Brain microvascular endothelial cell (primary cell): ENCODE data around the gene RASSF3.
A peak's percentile ranks its signal among the peaks of the same experiment; 100 is the strongest.

ENCODE experiments used
- DNase-seq: peaks from one replicate; pipeline ENCODE4 v3.0.0-alpha.2; 2020
- H3K27ac ChIP-seq: fragments of 250-450 bp; sonication (Bioruptor Pico); 2 replicates; pipeline ENCODE4 v1.5.1; 2020; ENCODE audit warnings: mild to moderate bottlenecking, moderate library complexity
- H3K27me3 ChIP-seq: fragments of 250-450 bp; sonication (Bioruptor Pico); replicated peaks from 2 replicates; pipeline ENCODE4 v1.5.1; 2020; ENCODE audit warnings: mild to moderate bottlenecking
- H3K36me3 ChIP-seq: fragments of 250-450 bp; sonication (Bioruptor Pico); replicated peaks from 2 replicates; pipeline ENCODE4 v1.5.1; 2020; ENCODE audit warnings: mild to moderate bottlenecking
- H3K4me3 ChIP-seq: 2 replicates; pipeline ENCODE4 v1.5.1; 2011; ENCODE audit warnings: low read depth, mild to moderate bottlenecking, control low read depth, low read length, moderate library complexity
- in situ Hi-C: cut with HindIII; loops from 2 replicates; pipeline ENCODE4 v1.10.0; 2017; ENCODE audit warnings: low sequenced_read_pairs, low pct_ligation_motif_present
- TF ChIP-seq, protein P1 (sequence below): IDR thresholded peaks from 2 replicates; pipeline ENCODE4 v1.5.1; 2011; ENCODE audit warnings: low read depth, mild to moderate bottlenecking, moderate library complexity, low read length, control low read depth, inconsistent platforms; ENCODE audit errors: missing control alignments

Gene RASSF3

DNA sequence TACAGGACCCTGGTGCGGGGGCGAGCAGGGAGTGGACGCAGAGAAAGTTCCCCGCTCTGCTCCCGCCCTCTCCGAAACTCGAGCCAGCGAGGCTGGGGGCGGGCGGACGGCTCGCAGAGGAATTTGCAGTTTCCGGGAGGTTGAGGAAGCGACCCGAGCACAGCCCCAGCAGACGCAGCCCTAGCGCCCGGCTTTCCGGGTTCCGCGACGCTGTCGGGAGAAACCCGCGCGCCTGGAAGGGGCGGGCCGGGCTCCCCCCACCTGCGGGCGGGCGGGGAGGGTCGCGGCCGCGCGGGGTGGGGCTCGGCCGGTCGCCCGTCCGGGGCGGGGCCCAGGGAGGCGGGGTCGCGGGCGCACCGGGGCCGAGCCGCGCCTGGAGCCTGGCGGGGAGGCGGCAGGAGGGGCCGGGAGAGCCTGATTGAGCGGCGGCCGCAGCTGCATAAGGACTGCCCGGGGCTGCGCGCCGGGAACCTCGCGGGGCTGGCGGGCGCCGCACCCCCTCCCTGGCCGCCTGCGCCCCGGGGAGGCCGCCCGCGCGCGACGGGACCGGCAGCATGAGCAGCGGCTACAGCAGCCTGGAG lies at the start of gene RASSF3:
TSS of gene RASSF3 (plus strand) at position 417 of the 581 bp plus-strand sequence. CDS start at position 555, 138 bp downstream.
- Histone ChIP-seq H3K4me3 (peak within 1 kb of the TSS; percentile 82), H3K27ac (peak within 1 kb of the TSS; percentile 21), H3K27me3 (no peaks in the 10 kb centered on the region), H3K36me3 (no peaks in the 10 kb centered on the region)
- TF ChIP-seq, protein P1, sequence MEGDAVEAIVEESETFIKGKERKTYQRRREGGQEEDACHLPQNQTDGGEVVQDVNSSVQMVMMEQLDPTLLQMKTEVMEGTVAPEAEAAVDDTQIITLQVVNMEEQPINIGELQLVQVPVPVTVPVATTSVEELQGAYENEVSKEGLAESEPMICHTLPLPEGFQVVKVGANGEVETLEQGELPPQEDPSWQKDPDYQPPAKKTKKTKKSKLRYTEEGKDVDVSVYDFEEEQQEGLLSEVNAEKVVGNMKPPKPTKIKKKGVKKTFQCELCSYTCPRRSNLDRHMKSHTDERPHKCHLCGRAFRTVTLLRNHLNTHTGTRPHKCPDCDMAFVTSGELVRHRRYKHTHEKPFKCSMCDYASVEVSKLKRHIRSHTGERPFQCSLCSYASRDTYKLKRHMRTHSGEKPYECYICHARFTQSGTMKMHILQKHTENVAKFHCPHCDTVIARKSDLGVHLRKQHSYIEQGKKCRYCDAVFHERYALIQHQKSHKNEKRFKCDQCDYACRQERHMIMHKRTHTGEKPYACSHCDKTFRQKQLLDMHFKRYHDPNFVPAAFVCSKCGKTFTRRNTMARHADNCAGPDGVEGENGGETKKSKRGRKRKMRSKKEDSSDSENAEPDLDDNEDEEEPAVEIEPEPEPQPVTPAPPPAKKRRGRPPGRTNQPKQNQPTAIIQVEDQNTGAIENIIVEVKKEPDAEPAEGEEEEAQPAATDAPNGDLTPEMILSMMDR, result no peak
- in situ Hi-C loops, result no loop called here
- peak; percentile 16 for DNase-seq

- in situ Hi-C loops, result no loop called here
- H3K36me3 ChIP-seq, result no peaks in the 10 kb centered on the region
- no peak overlapping the region for H3K4me3 ChIP-seq
- no peaks in the 10 kb centered on the region for H3K27me3 ChIP-seq
- TF ChIP-seq, protein P1, result no peak
- no peak for DNase-seq
- H3K27ac ChIP-seq, result no peak overlapping the region
These were observed 48.8 kb upstream of the RASSF3 start for GRCh38 chr12:64561302-64562136.

DNA sequence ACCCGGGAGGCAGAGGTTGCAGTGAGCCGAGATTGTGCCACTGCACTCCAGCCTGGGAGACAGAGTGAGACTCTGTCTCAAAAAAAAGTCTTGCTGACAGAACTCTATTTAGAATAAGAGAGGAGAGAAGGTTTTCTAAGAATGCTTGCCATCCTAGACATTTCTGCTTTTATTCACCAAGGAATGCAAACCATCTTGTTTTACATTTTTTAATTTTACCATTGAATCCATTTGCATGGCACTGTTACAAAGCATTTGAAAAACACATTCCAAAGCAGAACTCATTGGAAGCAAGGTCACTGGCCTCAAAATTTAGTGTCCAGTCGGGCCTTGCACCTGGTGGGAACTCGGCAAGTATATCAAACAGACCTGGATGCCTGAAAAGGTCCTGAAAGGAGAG lies 44.2 kb upstream of the RASSF3 start:
- no peak overlapping the region for H3K27ac ChIP-seq
- H3K36me3 ChIP-seq, result no peaks in the 10 kb centered on the region
- H3K27me3 ChIP-seq, result no peaks in the 10 kb centered on the region
- no peak overlapping the region for H3K4me3 ChIP-seq
- TF ChIP-seq, protein P1, result no peak
- no peak for DNase-seq
- in situ Hi-C loops, result no loop called here

DNA sequence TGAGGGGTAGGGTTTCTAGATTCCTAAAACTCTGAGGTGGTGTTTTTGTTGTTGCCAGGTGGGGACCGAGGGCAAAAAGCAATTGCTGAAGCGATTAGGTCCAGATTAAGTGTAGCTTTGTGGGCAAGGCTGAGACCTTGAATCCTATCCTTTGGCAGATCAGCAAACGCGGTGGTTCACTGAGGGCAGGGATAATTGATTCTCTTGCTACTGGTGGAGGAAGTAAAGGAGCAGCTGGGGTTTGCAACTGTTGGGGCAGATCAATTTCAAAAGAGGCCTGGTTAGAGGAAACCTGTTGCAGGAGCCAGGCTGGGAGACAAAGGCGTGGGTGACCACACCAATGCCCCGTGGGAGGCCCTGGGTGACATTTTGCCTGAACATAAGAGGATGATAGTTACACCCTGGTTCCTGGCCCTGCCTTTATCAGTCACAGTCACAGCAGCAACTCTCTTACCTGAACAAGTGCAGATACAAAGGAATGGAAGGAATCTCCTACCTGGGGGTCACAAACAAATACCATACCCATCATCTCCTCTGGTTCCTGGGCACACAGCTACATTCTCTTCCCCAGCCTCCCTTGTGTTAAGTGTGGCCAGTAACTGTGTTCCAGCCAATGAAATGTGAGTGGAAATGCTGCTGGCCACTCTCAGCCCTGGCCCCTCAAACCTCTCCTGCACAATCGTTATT lies 43.3 kb upstream of the RASSF3 start:
- no peak overlapping the region for H3K27ac ChIP-seq
- TF ChIP-seq, protein P1, result no peak
- in situ Hi-C loops, result no loop called here

GRCh38 chr12:64567570-64567969 lies 42.7 kb upstream of the RASSF3 start:
- no peaks in the 10 kb centered on the region for H3K36me3 ChIP-seq
- TF ChIP-seq, protein P1, result no peak
- H3K4me3 ChIP-seq, result no peak overlapping the region
- no peak overlapping the region for H3K27ac ChIP-seq
- H3K27me3 ChIP-seq, result no peaks in the 10 kb centered on the region
- no peak for DNase-seq
- in situ Hi-C loops, result no loop called here

More for the DNA sequence above, 43.3 kb upstream of the RASSF3 start:
- Histone ChIP-seq H3K4me3 (no peak overlapping the region), H3K27me3 (no peaks in the 10 kb centered on the region), H3K36me3 (no peaks in the 10 kb centered on the region)
- no peak for DNase-seq
